ENCODE data around the gene KIF6. TPM values are rescaled to one million over a fixed set of nuclear protein-coding genes. Genes with fewer than 3 reads are reported as not detected.

The KIF6 gene
- total RNA-seq, 1 experiment from 2014 or later, result 2.7 TPM

DNA sequence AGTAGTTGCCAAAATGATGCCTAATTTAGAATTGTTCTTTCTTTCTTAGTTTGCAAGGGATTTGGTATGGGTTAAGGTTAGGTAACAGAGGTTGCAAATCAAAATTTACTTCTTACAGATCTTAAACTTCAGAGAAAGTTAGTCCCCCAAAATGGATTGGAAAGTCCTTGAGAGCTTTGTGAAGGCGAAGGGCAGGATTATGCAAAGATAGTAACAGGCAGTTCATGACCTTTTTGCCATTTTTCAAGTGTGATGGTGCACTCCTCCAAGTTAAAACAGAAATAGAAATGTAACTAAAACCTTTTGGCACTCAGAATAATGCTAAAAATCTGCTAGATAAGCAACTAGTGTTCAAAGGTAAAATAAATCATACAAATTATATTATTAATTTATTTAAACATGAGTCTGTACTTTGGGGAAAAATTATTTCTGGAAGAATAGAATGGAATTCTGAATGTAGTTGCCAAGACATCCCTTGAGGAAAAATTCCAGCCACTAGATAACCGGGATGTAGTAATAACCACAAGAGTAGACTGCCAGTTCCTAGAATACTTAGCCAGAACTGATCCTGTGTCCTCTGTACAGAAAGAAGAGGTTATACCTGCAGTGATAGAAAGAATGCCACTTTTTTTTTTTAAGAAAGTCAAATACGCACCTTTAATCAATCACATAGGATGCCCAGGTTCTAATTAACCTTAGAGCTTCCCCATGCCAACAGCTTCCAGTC lies 35.2 kb upstream of the KIF6 start:
- CTCF ChIA-PET, result no interaction called here
- TF ChIP-seq, protein P1, sequence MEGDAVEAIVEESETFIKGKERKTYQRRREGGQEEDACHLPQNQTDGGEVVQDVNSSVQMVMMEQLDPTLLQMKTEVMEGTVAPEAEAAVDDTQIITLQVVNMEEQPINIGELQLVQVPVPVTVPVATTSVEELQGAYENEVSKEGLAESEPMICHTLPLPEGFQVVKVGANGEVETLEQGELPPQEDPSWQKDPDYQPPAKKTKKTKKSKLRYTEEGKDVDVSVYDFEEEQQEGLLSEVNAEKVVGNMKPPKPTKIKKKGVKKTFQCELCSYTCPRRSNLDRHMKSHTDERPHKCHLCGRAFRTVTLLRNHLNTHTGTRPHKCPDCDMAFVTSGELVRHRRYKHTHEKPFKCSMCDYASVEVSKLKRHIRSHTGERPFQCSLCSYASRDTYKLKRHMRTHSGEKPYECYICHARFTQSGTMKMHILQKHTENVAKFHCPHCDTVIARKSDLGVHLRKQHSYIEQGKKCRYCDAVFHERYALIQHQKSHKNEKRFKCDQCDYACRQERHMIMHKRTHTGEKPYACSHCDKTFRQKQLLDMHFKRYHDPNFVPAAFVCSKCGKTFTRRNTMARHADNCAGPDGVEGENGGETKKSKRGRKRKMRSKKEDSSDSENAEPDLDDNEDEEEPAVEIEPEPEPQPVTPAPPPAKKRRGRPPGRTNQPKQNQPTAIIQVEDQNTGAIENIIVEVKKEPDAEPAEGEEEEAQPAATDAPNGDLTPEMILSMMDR (conservative IDR thresholded peaks at IDR 0.05; ENCODE audit: low read depth, low read length), result no peak
- no peak for TF ChIP-seq EZH2 (IDR thresholded peaks at IDR 0.05; ENCODE audit: borderline replicate concordance, low read depth, low read length, poor library complexity, severe bottlenecking)
- no peak overlapping the region for H3K4me3 ChIP-seq (ENCODE audit: low read depth, low read length, poor library complexity, severe bottlenecking)
- H3K27me3 ChIP-seq (replicated peaks; ENCODE audit: insufficient read depth, low read depth, low read length, poor library complexity), result peaks cover 12% of the 10 kb centered on the region
- no peaks in the 10 kb centered on the region for H3K9me3 ChIP-seq (ENCODE audit: low read depth, low read length, poor library complexity, severe bottlenecking)
- no TSS peak for BruUV-seq (replicated peaks)
- no peaks in the 10 kb centered on the region for H3K36me3 ChIP-seq (ENCODE audit: insufficient read depth, low read length, poor library complexity, severe bottlenecking)
- POLR2A ChIA-PET (ENCODE audit: low non-redundant PET), result no interaction called here
- H3K27ac ChIP-seq (ENCODE audit: low read depth, low read length, poor library complexity, severe bottlenecking), result no peak overlapping the region
- no peak for DNase-seq (ENCODE audit: low spot score)
- no peaks in the 10 kb centered on the region for H3K4me1 ChIP-seq (ENCODE audit: insufficient read depth, low read length, poor library complexity, severe bottlenecking)
- intact Hi-C loops (cut with micrococcal nuclease; ENCODE audit: unreplicated experiment), result no loop called here

DNA sequence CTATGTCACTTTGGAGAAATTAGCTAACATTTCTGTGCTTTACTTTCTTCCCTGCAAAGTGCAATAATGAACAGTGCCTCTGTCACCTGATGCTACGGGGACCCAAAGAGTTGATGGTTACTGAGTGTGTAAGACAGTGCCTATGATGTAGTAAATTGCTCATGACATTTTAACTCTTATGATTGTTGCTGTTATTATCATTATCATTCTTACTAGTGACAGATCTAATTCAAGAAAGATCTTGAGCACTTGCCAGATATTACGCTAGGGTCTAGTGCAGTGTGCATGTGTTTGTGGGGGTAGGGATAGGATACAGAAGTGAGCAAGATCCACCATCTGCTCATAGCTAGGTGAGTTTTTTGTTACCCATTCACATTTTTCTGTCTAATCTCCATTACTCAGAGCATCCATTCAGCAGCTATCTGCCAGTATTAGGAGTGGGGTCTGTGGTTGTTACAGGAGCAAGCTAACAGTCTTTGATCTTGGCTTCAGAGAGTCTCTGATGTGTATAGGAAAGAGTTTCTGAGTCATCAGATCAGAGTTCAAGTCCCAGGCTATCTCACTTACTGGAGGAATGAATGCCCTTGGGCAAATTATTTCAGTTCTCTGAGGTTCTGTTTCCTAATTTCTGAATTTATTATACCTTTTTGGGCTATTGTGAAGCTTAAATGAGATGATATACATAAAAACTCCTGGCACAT lies 33.8 kb upstream of the KIF6 start:
- no peak overlapping the region for H3K4me3 ChIP-seq (ENCODE audit: low read depth, low read length, poor library complexity, severe bottlenecking)
- no peaks in the 10 kb centered on the region for H3K9me3 ChIP-seq (ENCODE audit: low read depth, low read length, poor library complexity, severe bottlenecking)
- no TSS peak for BruUV-seq (replicated peaks)
- intact Hi-C loops (cut with micrococcal nuclease; ENCODE audit: unreplicated experiment), result no loop called here
- H3K4me1 ChIP-seq (ENCODE audit: insufficient read depth, low read length, poor library complexity, severe bottlenecking), result no peaks in the 10 kb centered on the region
- no peak for TF ChIP-seq EZH2 (IDR thresholded peaks at IDR 0.05; ENCODE audit: borderline replicate concordance, low read depth, low read length, poor library complexity, severe bottlenecking)
- TF ChIP-seq, protein P1 (conservative IDR thresholded peaks at IDR 0.05; ENCODE audit: low read depth, low read length), result no peak
- H3K27ac ChIP-seq (ENCODE audit: low read depth, low read length, poor library complexity, severe bottlenecking), result no peak overlapping the region
- CTCF ChIA-PET, result no interaction called here
- no peaks in the 10 kb centered on the region for H3K36me3 ChIP-seq (ENCODE audit: insufficient read depth, low read length, poor library complexity, severe bottlenecking)
- no peak for DNase-seq (ENCODE audit: low spot score)
- H3K27me3 ChIP-seq (replicated peaks; ENCODE audit: insufficient read depth, low read depth, low read length, poor library complexity), result peaks cover 12% of the 10 kb centered on the region
- POLR2A ChIA-PET (ENCODE audit: low non-redundant PET), result no interaction called here

DNA sequence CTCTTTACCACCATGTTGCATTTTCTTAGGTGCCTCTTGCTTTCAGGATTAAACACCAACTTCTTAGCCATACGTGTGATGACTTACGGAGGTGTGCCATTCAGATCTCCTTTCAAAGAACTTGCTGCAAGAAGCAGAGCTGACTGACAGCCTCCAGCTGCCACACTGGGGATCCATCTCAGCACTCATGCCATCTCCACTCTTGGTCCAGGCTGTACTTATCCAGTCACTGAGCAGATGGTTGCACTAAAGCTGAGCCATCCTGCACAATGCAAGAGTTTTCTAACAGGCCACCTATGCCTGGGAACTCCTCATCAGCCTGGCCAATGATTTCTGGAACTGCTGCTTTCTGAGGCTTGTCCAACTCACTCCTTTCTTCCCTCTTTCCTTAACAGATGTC lies 31.4 kb upstream of the KIF6 start:
- Histone ChIP-seq H3K36me3 (ENCODE audit: insufficient read depth, low read length, poor library complexity, severe bottlenecking) (no peaks in the 10 kb centered on the region), H3K9me3 (ENCODE audit: low read depth, low read length, poor library complexity, severe bottlenecking) (no peaks in the 10 kb centered on the region), H3K27ac (ENCODE audit: low read depth, low read length, poor library complexity, severe bottlenecking) (no peak overlapping the region), H3K4me1 (ENCODE audit: insufficient read depth, low read length, poor library complexity, severe bottlenecking) (no peaks in the 10 kb centered on the region), H3K4me3 (ENCODE audit: low read depth, low read length, poor library complexity, severe bottlenecking) (no peak overlapping the region), H3K27me3 (replicated peaks; ENCODE audit: insufficient read depth, low read depth, low read length, poor library complexity) (peaks cover 12% of the 10 kb centered on the region)
- no peak for DNase-seq (ENCODE audit: low spot score)
- ChIA-PET CTCF (no interaction called here), POLR2A (ENCODE audit: low non-redundant PET) (no interaction called here)
- no TSS peak for BruUV-seq (replicated peaks)
- no peak for TF ChIP-seq EZH2 (IDR thresholded peaks at IDR 0.05; ENCODE audit: borderline replicate concordance, low read depth, low read length, poor library complexity, severe bottlenecking)
- TF ChIP-seq, protein P1 (conservative IDR thresholded peaks at IDR 0.05; ENCODE audit: low read depth, low read length), result no peak
- intact Hi-C loops (cut with micrococcal nuclease; ENCODE audit: unreplicated experiment), result no loop called here
